ENCODE measurements around the gene SRGAP2B. TPM values are rescaled to one million over a fixed set of nuclear protein-coding genes. Genes with fewer than 3 reads are reported as not detected.
"Not testable (repeated sequence)": the region's sequence is repeated elsewhere in the genome, so short reads cannot be mapped to it uniquely, and the experiment has no call there.

The SRGAP2B gene
- polyA plus RNA-seq, 1 donor: 32.2 TPM

DNA sequence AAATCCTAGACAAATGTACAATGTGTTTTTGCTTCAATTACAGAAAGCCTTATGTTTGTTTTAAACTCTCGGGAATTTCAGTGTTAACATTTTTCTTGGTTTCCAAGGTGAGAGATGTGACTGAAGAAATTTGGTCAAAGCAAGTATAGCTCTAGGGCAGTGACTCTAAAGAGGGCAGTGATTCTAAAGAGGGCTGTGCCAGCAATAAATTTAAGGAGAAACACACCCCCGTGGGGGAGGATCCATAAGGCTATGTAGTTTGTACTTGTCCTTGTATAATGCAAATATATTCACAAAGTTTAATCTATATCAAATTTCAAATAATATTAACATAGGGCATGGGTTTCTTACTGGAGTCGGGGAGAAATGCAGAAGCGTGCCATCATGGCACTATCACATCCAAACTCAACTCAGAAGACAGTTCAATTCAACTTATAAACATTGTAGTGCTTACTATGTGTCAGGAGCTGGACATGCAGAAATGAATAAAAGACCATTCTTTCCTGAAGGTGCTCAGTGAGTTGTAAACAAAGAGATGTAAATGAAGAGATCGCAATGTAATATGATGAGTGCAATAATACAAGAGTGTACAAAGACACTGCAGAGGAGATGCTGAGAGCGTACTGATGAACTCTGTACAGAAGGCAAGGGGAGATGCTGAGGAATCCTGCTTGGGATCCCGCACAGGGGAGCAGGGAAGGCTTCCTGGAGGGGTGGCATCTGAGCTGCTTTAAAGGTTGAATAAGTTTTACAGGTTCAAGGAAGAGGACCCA is 12.5 kb downstream of the SRGAP2B start:
- not testable (repeated sequence) for DNase-seq (ENCODE audit: low read depth)

DNA sequence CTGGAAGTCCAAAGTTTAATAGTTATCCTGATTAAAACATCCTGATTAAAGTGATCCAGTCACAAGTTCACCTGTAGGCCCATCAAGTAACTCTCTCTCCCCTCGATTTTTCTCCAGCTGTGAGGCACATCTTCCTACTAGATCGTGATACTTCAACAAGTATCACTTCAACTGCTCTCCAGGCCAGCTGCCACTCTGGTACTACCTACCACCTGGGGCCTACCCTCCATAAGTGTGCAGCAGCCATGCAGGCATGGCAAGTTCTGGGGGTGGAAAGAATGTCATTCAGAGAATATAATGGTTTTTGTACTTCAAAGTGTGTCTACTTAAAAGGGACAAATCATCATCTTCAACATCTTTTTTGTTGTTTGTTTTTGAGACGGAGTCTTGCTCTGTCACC is 14.9 kb downstream of the SRGAP2B start:
- not testable (repeated sequence) for DNase-seq (ENCODE audit: low read depth)

DNA sequence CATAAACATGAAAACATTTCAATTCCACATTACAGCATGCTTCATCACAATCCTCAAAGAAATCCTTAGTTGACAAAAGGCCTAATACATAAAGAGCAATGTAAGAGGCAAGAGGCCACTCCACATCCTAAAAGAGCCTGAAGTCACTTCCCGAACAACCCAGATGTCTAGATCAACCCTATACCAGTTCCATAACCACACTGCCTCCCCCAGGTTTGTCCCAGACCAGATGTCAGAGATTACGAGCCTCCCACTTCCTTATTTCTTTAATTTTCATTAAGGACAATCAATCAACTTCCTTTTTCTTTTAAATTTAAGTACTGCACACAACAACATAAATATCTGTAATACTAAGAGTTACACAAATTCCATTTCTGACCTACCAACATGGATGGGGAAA is 15.4 kb downstream of the SRGAP2B start:
- not testable (repeated sequence) for DNase-seq (ENCODE audit: low read depth)

DNA sequence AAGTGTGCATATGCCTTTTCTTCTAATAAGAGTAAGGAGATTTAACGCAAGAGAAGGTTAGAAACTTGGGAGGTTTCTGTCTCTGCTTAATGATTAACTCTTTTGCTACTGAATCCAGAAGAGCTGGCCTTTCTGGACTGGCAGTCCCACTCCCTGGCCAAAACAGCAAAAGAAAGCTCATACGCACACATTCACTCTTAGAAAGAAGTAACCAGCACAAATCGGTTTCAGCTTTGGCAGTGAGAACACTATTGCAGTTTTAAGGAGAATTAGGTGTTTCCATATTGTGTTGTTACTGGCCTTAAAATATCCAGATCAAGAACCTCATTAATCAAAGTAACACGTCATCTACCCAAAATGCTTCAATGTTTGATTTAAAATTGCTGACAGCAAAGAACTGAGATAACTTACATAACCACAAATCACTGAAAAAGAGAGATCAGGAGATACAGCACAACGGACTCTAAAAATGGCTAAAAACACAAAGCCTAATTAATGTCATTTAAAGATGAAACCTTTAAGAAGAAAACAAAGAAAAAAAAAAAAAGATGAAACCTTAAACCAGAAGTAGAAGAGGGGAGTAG is 16.2 kb downstream of the SRGAP2B start:
- not testable (repeated sequence) for DNase-seq (ENCODE audit: low read depth)

DNA sequence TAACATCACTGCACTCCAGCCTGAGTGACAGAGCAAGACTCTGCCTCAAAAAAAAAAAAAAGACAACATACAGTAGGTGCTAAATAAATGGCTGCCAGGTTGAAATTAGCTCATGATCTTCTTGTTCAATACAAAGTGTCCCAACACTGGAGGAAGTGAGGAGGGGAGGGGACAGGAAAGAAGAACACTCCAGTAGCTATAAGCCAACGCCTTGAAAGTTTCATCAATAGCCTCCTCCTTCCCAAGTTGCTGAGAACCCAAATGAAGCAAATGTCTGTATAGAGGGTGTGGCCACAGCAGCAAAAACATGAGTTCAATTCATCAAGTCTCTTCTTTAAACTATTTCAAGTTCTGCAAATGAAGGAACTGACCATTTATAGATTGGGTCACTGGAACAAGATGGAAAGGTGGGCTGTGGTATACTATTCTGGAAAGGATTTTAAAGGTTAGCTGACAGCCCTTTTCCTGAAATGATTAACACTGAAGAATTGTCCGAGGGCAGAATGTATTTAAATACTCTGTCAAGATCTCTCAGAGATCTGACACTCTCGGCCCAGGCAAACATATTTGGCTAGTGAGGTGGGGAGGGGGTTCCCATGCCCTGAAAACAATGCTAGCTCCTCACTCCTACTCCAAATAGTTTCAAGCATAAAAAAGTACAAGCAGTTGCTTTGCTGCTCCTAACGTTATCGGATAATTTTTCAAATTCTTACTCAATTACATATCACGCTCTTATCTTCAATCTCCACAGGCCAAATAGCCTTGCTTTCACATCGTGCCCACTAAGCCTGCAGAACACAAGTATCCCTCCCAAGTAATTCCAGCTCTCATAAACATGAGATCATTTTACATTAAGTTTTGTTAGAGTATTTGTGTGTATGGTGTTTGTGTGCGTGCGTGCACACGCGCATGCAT is 17.0 kb downstream of the SRGAP2B start:
- not testable (repeated sequence) for DNase-seq (ENCODE audit: low read depth)

DNA sequence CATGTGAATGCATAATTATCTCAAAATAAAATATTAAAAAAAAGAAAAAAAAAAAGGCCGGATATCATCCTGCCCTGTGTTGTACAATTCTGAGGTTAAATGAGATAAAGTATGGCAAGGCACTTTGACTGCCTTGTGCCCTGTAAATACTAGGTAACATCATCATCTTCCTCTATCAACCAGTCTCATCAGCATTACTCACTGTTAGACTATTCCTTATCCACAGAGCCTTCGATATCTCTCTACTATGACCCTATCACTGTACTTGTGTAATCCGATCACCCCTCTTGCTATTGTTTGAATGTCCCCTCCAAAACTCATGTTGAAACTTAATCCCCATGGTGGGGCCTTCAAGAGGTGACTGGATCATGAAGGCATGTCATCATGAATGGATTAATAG is 18.3 kb downstream of the SRGAP2B start:
- not testable (repeated sequence) for DNase-seq (ENCODE audit: low read depth)

DNA sequence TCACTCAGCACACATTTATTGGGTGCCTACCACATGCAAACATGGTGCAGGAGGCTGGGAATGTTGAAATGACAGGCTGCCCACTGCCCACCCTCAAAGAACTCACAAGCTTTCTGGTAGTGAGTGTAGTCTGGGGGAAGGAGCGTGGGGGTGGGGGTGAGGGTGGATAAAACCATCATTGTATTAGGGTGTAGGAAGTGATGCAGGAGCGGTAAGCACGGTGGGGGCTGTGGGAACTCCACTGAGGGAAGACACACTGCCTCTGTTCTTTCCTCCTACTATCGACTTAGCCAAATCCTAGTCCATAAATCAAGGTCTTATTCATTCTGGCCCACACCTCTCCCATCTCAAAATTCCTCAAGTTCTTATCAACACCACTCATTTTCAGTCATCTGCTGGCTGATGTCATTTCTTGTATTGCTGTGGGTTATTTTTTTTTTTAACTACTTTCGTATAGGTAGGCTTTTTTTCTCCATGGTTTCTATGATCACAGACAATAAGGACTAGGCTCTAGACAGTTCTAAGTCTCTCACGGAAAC is 21.0 kb downstream of the SRGAP2B start:
- not testable (repeated sequence) for DNase-seq (ENCODE audit: low read depth)

DNA sequence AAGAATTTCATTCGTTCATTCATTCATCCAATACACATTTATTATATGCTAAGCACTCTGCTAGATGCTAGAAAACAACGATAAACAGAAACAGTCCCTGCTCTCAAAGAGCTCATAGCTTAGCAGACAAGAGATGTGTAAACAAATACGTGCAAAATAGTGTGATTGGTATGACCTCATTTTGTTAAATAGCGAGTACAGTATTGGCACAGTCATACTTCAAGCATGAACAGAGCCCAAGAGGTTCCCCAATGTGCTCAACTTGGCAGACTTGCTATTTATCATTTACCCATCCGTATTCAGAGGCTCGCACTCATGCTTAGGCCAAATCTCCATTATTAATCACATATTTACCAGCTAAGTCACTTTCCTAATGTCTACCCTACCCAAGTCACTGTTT is 23.6 kb downstream of the SRGAP2B start:
- not testable (repeated sequence) for DNase-seq (ENCODE audit: low read depth)

DNA sequence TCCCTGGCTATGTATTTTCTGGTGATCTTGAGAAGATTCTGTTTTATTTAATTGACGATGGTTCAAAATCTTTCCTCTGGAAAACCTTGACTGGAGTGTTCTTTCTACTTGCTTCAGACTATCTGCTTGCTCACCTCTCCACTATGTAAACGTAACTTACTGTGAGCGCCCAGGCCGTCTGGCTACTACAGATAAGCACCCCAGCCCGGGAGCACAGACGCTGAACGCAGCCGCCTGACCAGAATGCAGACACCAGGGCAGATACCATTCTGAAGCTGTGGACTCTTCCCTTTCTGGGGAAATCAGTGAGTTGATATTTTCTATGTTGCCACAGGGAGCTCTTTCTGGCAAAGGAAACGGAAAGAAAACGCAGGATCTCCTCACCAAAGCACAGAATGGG is 28.6 kb downstream of the SRGAP2B start:
- not testable (repeated sequence) for DNase-seq (ENCODE audit: low read depth)

DNA sequence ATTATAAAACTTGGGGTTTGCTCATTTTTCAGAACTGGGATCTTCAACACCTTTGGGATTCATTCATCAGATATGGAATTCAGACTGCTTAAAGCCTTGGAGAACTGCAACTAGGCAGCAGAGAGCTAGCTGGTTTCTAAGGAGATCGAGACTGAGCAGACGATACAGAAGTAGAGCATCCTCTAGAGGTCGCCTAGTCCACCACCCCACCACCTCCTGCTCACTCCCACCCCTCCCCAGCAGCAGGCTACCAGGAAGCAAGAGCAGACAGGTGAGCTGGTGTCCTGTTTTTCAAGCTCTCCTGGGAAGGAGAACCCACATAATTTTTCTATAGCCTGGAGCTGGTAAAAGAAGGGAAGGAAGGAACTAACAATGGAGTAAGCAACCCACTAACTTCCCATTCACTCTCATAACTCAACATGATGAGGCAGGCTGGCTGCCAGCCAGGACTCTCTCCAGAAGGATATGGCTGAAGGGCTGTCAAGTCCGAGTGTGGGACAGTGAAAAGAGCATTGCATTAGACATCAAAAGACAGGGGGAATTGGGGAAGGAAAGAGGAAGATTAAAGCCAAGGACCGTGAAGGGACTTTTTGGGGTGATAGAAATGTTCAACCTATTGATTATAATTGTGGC is 29.8 kb downstream of the SRGAP2B start:
- DNase-seq (ENCODE audit: low read depth): not testable (repeated sequence)

DNA sequence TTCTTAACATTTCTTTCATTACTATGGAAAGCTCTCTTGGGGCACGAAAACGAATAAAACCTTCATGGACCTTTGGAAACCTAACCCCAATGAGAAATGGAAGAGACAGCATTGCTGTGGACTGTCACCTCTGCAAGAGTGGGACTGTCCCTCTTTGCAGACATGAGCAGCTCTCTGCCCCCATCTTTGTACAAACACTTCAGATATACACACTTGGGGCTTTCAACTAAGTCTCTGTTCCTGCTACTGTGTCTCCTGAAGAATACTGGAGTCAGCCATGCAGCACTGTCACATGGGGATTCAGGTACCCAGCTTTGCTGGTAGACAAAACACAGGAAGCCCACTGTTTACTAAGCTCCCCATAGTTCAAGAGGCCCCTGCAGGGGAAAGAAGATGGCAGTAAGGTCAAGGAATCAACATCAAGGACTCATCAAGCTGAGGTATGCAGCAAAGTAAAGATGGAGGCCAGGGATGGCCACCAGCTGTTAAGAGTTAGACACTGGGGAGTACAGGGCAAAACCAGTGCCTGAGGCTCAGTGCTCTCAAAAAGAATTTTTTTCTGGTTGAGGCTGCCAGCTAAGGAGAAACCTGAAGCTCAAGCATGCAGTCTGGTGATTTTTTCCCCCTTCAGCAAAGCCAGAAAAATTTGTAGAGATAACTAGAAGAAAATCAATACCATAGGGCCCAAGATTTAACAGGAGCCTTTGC is 31.0 kb downstream of the SRGAP2B start:
- not testable (repeated sequence) for DNase-seq (ENCODE audit: low read depth)

DNA sequence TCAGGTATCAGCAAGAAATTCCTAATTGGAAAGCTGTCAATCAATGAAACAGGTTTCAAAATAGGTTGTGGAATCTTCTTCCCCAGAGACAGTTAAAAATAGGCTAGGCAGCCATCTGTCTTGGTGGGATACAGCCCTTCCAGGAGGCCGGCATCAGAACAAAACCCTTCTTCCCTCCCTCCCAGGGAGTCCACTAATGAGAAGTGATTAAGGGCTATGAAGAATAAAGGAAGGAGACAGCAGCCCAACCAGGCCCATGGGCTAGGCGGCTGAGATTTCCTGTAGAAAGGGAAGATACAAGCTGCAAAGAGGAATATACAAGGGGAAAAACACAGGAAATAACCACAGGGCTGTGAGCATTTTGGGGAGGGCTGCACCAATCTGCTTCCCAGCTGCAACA is 31.8 kb downstream of the SRGAP2B start:
- DNase-seq (ENCODE audit: low read depth): not testable (repeated sequence)

DNA sequence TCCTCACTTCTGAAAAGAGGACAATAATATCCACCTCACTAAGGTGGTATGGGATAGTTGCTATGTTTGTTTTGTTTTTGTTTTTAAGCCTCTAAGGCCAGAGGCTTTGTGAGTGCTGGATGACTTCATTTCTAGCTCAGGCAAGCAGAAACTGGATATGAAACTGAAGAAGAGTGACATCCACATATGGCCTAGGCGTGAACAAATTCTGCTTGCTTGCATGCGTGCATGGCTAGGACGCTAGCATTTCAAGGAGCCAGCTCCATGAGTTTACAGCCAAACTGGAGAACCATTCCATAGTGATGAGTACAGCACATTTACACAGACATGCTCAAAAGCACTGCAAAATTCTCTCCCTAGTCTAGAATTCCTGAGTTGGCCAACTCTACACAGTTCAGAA is 36.9 kb downstream of the SRGAP2B start:
- DNase-seq (ENCODE audit: low read depth): not testable (repeated sequence)

DNA sequence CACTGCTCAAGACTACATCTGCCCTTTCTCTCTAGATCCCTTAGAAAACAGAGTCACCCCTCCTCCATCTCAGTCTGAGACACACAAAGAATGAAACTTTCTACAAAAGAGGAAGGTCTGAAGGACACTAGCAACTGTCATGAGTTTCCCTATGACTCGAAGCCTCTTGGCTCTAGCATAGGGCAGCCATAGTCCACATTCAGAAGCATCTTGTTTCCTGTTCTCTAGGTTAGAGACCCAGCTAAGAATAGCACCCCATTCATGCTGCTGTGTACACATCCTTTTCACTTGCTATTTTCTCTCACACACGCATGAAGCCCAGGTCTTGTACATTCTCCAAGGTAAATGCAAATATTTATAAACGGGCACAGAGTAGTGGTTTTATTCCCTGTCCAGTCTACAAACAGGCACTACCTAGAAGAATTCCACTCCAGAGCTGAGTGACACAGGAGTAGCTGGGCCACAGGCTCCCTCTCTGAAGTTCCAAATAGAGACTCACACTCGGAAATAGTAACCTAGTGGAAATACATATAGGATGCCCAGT is 39.8 kb downstream of the SRGAP2B start:
- DNase-seq (ENCODE audit: low read depth): not testable (repeated sequence)

DNA sequence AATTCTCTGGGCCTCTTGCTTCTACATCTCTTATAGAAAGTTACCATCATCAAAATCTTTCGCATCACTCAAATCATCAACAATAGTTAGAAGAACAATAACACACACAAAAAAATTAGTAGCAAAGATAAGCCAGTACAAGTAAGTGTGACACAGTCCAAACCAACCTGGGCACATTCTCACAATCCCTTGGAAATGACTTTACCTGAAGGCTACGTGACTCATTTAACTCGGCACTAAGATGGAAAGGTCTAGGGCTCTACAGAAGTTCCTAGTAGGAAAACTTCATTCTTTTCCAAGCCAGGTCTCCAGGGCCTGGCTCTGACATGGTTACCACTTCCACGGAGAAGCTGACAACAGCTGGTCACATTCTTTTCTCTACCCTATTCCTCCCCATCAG is 41.7 kb downstream of the SRGAP2B start:
- DNase-seq (ENCODE audit: low read depth): not testable (repeated sequence)

DNA sequence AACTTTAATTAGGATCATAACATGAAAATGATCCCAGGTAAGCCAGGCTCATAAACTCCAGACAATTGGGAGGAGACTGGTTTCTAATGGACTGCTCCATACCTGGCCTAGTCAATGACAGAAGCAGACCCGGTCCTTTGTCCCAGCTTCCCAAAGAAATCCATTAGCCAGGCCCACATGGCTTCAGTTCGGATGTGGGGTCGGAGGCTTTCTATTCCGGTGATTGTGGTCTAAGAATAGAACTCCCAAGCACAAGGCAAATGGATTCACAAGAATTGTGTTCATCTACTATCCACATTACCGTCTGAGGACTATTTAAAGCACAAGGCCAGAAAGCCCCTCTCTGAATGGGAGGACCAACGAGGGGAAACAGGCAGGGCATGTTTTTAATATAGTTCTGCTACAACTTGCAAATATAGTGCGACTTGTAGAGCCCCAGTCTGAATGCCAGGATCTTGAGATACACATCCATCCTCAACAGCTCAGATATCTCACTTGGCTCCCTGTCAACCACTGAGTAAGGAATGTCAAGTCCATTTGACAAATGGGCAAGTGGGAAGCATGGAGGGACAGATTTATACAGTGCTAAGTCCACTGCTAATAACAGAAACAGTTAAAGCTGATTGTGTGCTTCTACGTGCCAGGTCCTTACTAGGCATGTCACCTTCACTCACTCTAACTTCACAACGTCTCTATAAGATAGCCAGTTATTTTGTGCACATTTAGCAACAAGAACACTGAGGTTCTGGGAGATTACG is 42.9 kb downstream of the SRGAP2B start:
- not testable (repeated sequence) for DNase-seq (ENCODE audit: low read depth)

DNA sequence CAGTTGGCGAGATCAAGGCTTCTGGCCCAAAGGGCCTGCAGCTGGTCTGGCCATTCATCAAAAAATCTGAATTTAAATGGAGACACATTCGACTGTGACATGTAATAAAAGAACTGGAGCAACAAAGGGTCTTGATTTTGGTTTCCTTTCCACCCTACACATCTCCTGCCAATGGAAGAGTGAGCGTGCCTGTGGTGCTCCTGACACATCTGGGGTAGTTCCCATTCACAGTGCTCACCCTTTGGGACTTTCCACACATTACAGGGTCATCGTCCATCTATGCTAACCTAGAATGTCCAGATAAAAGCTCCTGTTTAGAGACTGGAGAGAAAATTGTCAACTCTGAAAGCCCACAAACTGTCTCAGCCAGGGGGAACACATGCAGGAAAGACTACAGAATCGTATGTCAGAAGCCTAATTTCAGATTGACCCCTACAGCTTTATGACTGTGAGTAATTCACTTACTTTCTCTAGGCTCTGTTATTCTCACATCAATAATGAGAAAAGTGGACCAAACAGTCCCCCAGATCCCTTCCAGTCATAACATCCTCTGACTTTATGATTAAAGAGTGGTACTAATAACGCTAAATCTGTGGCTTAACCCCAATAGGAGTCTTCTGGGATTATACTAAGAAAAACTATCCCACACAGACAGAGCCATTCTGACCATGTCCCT is 46.8 kb downstream of the SRGAP2B start:
- DNase-seq (ENCODE audit: low read depth): not testable (repeated sequence)

DNA sequence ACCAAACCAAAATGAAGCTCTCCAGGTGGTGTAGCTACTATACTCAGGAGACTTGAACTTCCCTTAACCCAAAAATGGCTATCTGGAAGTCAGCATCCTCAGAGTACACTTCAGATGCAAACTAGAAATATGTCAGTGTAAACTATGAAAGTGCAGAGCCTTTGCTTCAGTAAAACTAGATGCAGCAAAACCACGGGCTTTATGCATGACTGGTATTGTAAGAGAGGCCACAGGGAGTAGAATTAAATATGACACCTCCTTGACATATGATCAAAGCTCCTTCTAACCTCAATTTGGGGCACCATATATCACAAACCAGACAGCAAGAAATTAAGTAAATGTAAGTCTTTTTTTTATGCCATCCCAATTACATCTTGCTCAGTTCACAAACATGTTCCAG is 47.6 kb downstream of the SRGAP2B start:
- not testable (repeated sequence) for DNase-seq (ENCODE audit: low read depth)
